ENCODE measurements around the gene FBXL17. TPM values are rescaled to one million over a fixed set of nuclear protein-coding genes. Genes with fewer than 3 reads are reported as not detected.
A peak's percentile ranks its signal among the peaks of the same experiment; 100 is the strongest.

Gene FBXL17
- total and polyA plus RNA-seq, 2 of the 4 experiments (the other 2 are of a cell fraction) = 3.9 to 8.1 TPM

GRCh38 chr5:107977550-107978071 lies 404.3 kb downstream of the FBXL17 start:
- H3K79me1 ChIP-seq (ENCODE audit: low read depth in 1 of 2, low read length in 2 of 2) = no peaks in the 10 kb centered on the region
- H3K56ac ChIP-seq (ENCODE audit: extremely low read depth, insufficient read depth, low read length) = no peak overlapping the region
- no peak overlapping the region for H4K5ac ChIP-seq (ENCODE audit: low read depth, low read length)
- H2AK5ac ChIP-seq (ENCODE audit: low read depth, low read length) = no peak overlapping the region
- H3K27me3 ChIP-seq (ENCODE audit: control insufficient read depth, insufficient read depth, low read length) = no peaks in the 10 kb centered on the region
- BruUV-seq (replicated peaks) = no TSS peak
- TF ChIP-seq NFE2L2 (IDR thresholded peaks at IDR 0.05; ENCODE audit: low read depth, low read length) = no peak
- no peak for TF ChIP-seq CTCF (conservative IDR thresholded peaks at IDR 0.05; ENCODE audit: low read depth, low read length)
- no peak for TF ChIP-seq MAZ (IDR thresholded peaks at IDR 0.05; ENCODE audit: borderline replicate concordance, low read depth, low read length)
- TF ChIP-seq POLR2A (IDR thresholded peaks at IDR 0.05; ENCODE audit: low read depth, low read length) = no peak
- no peak for TF ChIP-seq RFX5 (IDR thresholded peaks at IDR 0.05; ENCODE audit: low read depth, low read length)
- no peak for TF ChIP-seq SMC3 (IDR thresholded peaks at IDR 0.05; ENCODE audit: low read depth, low read length)
- no peak for TF ChIP-seq BHLHE40 (IDR thresholded peaks at IDR 0.05; ENCODE audit: low read depth, low read length)
- TF ChIP-seq MXI1 (IDR thresholded peaks at IDR 0.05; ENCODE audit: borderline replicate concordance, low read depth, low read length) = no peak
- TF ChIP-seq ELK1 (IDR thresholded peaks at IDR 0.05; ENCODE audit: borderline replicate concordance, low read depth, low read length) = no peak
- no peak for TF ChIP-seq RAD21 (IDR thresholded peaks at IDR 0.05; ENCODE audit: low read length)
- no peak for TF ChIP-seq CHD1 (IDR thresholded peaks at IDR 0.05; ENCODE audit: low read depth, low read length)
- no peak for TF ChIP-seq MAFK (IDR thresholded peaks at IDR 0.05; ENCODE audit: low read depth, low read length)
- no peak for TF ChIP-seq USF2 (IDR thresholded peaks at IDR 0.05; ENCODE audit: low read depth, low read length)
- no peak for TF ChIP-seq CEBPB (IDR thresholded peaks at IDR 0.05; ENCODE audit: low read depth, low read length)
- TF ChIP-seq RCOR1 (IDR thresholded peaks at IDR 0.05; ENCODE audit: insufficient replicate concordance, low read length) = no peak
- no peak for TF ChIP-seq FOS (IDR thresholded peaks at IDR 0.05; ENCODE audit: low read depth, low read length)
- no peak overlapping the region for H3K14ac ChIP-seq (replicated peaks; ENCODE audit: low read depth, low read length)
- H2BK20ac ChIP-seq (ENCODE audit: low read depth, low read length) = no peak overlapping the region
- H3K27ac ChIP-seq (ENCODE audit: insufficient read depth, low read length) = no peak overlapping the region
- in situ Hi-C loops (cut with MboI; ENCODE audit: low sequenced_read_pairs) = no loop called here
- no peak overlapping the region for H3K23ac ChIP-seq (ENCODE audit: low read depth, low read length)
- H2AFZ ChIP-seq (replicated peaks; ENCODE audit: low read length, poor library complexity) = no peak overlapping the region
- H2AK9ac ChIP-seq (replicated peaks; ENCODE audit: low read depth, low read length, poor library complexity) = no peak overlapping the region
- dilution Hi-C loops (cut with HindIII; ENCODE audit: low sequenced_read_pairs, unreplicated experiment) = no loop called here
- ATAC-seq (ENCODE audit: low read depth) (peak; percentile 21; the same call in 1 of the 2 replicates), DNase-seq (no peak)
- ChIA-PET POLR2A (ENCODE audit: unreplicated experiment) (no interaction called here), CTCF (no interaction called here)
- H4K91ac ChIP-seq (ENCODE audit: insufficient read depth, low read depth, low read length) = no peak overlapping the region
- intact Hi-C loops (cut with micrococcal nuclease) = no loop called here
- H2BK15ac ChIP-seq (ENCODE audit: low read depth, low read length) = no peak overlapping the region
- WGBS, 2 experiments (ENCODE audit: extremely low coverage in 2 of 2, insufficient read length in 1 of 2) = no CpG with 5 or more reads among the region's 3 CpGs
- H3K9ac ChIP-seq (ENCODE audit: low read depth, low read length) = no peak overlapping the region
- H3K4me1 ChIP-seq (ENCODE audit: control insufficient read depth, insufficient read depth, low read length) = peaks cover 7% of the 10 kb centered on the region
- no peak overlapping the region for H3K4me2 ChIP-seq (ENCODE audit: low read depth, low read length)
- H4K20me1 ChIP-seq (ENCODE audit: insufficient read depth, low read length) = no peaks in the 10 kb centered on the region
- H3K36me3 ChIP-seq (ENCODE audit: control insufficient read depth, insufficient read depth, low read length) = no peaks in the 10 kb centered on the region
- no peak overlapping the region for H3K18ac ChIP-seq (ENCODE audit: low read depth, low read length)
- H3K4me3 ChIP-seq (ENCODE audit: insufficient read depth, low read depth, low read length) = no peak overlapping the region
- no peaks in the 10 kb centered on the region for H3K9me3 ChIP-seq (ENCODE audit: control insufficient read depth, insufficient read depth, low read length)
- H3K9me1 ChIP-seq (ENCODE audit: insufficient read depth, low read length) = no peaks in the 10 kb centered on the region
- no peak overlapping the region for H2BK5ac ChIP-seq (ENCODE audit: low read depth, low read length, poor library complexity, severe bottlenecking)
- H4K8ac ChIP-seq (ENCODE audit: low read depth in 2 of 2, low read length in 2 of 2) = no peak overlapping the region
- H3K4ac ChIP-seq (ENCODE audit: low read depth, low read length) = no peak overlapping the region
- H2BK120ac ChIP-seq (ENCODE audit: low read depth, low read length) = no peak overlapping the region; the same call in 1 of the 2 replicates

Measured in IMR-90 (cell line).